GM11168 (cell line): ENCODE data around the gene CCS.
"Not testable (repeated sequence)": the region's sequence is repeated elsewhere in the genome, so short reads cannot be mapped to it uniquely, and the experiment has no call there.

Experiments
- in situ Hi-C: fragments of 300-500 bp; cut with MboI; formaldehyde crosslinking; loops from one replicate; pipeline ENCODE4 v1.12.0; 2022; ENCODE audit warnings: low sequenced_read_pairs; ENCODE audit not compliant: unreplicated experiment

CCS gene, protein sequence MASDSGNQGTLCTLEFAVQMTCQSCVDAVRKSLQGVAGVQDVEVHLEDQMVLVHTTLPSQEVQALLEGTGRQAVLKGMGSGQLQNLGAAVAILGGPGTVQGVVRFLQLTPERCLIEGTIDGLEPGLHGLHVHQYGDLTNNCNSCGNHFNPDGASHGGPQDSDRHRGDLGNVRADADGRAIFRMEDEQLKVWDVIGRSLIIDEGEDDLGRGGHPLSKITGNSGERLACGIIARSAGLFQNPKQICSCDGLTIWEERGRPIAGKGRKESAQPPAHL

DNA sequence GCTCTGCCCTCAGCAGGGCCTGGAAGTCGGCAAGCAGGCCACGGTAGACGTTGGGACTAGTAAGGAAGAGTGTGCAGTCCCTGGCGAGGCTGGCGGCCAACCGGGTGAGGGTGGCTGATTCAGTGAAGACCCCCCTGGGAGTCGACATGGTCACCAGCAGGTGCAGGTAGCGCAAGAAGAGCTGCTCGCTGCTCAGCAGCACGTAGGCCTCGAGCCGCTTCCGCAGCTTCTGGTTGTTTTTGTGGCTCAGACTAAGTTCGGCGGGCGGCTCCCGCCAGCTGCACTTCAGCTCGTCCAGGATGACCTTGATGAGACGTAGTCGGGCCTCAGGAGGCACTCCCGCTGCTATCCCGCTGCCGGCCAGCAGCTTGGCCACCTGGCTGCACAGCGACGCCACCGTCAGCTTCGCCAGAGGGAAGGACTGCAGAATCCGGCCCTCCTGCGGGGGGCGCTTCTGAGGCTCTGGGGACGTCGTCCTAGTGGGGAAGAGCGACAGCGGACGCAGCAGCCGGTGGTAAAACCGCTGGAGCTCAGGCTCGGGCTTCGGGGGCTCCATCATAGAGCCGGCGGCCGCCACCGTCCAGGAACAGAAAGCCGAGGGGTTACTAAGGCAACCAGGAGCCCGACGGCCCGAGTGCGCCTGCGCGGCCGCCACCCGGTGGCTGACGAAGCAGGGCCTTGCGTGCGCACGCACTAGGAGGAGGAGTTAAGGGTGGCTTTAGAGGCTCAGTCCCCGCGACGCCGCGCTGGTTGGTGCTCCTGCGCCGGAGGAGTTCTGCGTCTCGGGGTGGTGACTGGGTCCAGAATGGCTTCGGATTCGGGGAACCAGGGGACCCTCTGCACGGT is at the start of gene CCS, which contains the start of gene CCDC87:
CCS (plus strand) TSS at position 729 of the 846 bp plus-strand sequence; CDS start at position 806, 77 bp downstream.
CCDC87 (minus strand) TSS at position 607 of the 846 bp plus-strand sequence; CDS start at position 559, 48 bp downstream.
- in situ Hi-C loops = no loop called here

DNA sequence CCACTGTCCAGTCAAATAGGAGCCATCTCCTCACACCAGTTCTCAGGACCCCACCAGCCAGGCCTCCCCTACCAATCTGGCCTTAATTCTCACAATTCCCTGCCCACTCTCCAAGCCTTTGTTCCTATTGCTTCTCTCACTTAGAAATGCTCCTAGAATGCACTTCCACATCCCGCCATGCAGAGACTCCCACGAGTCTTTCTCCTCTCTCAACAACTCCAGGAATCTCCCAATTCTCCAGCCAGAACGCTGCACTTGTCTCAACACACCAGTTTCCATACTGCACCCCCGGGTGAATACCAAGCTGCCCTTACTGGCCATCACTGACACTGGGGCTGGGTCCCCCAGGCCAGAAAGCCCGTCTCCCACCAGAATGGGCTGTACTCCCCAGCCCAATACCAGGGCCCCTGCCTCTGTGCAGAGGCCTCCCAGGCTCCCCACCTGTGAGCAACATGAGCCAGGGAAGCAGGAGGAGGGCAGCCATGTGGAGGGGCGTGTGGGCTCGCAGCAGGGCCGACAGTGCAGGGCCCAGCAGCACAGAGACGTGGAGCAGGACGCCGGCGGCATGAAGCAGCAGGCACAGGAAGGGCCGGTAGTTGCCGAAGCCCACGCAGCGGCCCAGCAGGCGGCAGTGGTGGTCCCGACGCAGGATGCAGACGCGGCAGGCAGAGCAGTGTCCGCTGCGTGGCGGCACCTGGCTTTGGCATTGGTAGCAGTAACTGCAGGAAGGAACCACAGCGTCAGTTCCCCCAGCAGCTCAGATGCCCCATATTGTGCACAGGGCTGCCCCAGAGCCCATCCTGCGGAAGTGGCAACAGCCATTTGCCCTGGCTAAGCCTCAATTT is 49.5 kb upstream of the CCS start:
- in situ Hi-C loops = no loop called here

DNA sequence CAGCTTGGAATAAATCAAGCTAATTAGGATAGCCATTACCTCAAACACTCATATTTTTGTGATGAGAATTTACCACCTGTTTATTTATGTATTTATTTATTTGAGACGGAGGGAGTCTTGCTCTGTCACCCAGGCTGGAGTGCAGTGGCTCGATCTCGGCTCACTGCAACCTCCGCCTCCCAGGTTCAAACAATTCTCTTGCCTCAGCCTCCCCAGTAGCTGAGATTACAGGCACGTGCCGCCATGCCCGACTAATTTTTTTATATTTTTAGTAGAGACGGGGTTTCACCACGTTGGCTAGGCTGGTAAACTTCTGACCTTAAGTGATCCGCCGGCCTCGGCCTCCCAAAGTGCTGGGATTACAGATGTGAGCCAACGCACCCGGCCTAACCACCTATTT is 48.0 kb upstream of the CCS start:
- in situ Hi-C loops = not testable (repeated sequence)

DNA sequence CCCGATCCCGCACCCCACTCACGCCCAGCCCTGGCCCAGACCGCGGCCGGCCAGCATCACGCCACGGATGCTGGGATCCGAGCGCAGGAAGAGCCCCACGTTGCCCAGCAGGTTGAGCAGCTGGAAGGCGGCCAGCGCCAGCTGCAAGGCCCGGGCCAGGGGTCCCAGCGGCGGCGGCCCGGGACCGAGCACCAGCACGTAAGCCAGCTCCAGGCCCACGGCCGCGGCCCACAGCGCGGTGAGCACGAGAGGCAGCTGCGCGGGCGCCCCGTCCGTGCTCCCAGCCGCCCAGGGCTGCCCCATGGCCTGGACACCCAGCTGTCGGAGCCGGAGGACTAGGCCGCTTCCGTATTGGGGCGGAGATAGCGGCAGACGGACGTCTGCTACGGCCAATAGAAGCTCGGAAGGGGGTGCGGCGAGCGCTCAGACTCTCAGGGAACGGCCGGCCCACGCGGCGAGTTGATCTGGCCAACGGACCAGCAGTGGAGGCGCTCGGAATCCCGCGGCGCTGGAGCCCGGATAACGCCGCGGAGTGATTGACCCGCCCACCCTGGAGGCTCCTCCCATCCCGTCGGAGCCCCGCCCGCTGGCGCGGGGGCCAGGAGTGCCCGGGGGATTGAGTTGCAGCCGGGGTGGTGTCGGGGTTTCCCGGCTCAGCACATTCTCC is 47.2 kb upstream of the CCS start, which contains the start of gene ZDHHC24:
ZDHHC24 (minus strand) TSS at position 348 of the 667 bp plus-strand sequence; CDS start at position 303, 45 bp downstream.
- in situ Hi-C loops = no loop called here

DNA sequence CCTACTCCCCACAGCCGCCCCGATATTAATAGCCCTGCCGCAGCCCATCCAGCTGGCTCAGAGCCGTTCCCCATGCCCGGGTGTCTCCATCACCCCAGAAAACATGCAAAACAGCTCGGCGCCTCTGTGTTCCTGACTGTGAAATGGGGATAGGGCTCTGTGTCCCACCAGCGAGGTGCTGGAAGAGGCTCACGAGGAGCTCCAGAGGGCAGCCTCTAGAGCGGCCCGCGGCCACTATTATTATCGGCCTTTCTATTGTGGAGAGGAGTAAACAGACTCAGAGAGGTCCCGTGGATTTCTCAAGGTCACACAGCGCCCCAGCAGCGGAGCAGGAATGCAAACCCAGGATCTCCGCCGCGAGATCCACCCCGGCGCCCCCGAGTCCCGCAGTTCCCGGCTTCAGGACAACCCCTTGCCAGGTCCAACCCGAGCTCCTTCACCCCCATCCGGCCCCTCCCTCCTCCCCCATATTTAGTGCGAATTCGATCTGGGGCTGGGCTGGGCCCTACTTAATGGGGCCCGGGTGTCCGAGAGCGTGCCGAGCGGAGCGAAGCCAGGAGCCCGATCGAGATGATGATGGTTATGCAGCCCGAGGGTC is 46.5 kb upstream of the CCS start, which contains the start of gene ACTN3:
ACTN3 (plus strand) TSS at position 536 of the 598 bp plus-strand sequence; CDS start at position 571, 35 bp downstream.
- in situ Hi-C loops = no loop called here

DNA sequence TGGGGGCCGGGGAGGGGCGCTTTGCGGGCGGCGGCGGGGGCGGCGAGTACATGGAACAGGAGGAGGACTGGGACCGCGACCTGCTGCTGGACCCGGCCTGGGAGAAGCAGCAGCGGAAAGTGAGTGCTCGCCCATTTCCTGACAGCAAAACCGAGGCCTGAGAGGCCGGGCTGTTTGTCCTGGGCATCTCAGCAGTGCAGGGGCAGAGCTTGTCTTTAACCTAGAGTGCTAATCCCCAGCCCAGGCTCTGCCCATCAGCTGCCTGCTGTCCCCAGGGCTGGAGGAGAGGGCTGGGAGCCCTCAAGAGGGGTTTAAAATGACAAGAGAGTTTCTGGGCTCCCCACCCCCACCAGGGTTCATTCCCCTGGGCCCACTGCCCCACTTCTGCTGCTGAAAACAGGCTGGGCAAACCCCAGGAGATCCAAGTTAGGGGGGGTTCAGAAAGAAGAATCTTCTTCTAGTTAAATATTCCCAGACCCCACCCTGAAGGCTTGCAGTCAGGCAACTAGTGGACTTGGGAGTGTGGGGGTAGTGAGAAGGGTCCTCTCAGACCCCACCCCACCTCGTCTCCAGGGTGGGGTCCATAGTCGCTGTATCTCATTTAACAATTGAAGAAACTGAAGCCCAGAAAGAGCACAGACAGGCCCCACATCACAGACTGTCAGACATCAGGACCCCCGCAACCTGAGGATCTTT is 45.9 kb upstream of the CCS start:
- in situ Hi-C loops = no loop called here

DNA sequence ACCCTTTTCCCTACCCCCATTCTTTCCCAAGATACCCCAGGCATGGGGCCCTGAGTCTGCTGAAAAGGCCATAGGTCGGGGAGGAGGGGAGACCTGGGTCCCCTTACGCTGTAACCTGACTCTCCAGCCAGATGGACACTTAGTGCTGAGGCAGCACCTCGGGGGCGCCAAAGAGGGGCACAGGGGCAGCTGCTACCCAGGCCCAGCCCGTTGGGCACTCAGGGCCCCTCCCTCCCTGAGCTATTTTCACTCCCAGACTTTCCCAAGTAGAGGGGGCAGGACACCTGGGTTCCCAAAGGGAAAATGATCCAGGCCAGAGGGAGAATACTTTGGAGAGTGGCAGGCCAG is 45.3 kb upstream of the CCS start:
- in situ Hi-C loops = no loop called here

DNA sequence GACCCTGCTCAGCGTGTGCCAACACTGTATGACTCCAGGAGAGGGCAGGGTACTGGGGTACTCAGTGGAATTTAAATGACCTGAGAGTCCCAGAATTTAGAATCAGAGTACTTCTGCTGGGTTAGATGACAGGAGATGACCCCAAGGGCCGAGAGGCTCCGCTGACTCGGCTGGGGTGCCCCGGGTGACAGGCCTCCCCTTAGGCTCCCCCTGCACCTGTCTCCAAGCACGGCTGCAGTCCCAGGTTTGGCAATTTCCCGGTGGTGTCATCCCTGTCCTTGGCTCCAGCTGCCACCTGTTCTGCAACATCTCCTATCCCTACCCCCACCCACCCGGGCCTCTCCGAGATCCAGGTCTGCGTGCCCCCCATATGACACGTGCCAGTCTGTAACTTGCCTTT is 44.9 kb upstream of the CCS start:
- in situ Hi-C loops = no loop called here

DNA sequence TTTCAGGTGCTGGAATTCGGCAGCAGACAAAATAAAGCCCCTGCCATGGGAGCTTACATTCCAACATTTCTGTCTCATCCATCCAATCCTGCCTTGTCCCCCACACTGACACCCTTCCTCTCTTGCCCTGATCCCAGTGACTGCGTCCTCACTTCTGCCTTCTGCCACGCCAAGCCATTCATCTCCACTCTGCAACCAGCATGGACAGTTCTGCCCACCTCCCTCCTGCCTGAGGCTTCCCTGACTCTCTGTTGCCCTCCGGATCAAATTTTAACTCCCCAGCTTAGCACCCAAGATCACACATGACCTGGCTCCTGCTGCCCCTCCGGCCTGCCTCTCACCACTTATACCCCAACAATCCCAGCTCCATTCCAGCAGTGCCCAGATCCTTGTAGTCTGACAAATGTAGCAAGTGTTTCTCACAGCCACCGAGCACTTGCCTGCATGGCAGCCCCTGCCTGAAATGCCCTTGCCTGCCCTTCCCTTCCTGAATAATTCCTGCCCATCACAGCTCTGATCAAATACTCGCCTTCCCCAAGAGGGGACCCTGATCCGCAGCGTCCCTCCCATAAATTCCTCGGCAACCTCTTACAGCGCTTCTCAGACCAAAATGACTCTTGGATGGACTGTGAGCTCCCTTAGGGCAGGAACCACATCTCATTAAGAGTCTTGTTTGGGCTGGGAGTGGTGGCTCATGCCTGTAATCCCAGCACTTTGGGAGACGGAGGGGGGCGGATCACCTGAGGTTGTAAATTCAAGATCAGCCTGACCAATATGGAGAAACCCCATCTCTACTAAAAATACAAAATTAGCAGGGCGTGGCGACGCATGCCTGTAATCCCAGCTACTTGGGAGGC is 44.0 kb upstream of the CCS start:
- in situ Hi-C loops = no loop called here

DNA sequence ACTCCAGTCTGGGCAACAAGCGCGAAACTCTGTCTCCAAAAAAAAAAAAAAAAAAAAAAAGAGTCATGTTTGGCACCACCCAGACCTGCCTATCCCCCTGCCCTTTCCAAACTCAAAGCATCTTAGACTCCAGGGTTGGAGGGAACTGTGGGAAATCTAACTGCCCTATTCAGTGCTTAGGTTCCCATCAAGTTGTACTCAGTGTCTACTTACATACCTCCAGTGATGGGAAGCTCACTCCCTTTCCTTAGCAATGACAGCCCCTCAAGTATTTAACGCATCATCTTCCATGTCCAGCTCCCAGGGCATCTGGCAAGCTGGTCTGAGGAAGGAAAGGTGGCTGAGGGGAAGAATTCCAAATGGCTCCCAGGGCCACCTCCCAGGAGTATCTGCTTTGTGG is 43.3 kb upstream of the CCS start:
- in situ Hi-C loops = no loop called here

DNA sequence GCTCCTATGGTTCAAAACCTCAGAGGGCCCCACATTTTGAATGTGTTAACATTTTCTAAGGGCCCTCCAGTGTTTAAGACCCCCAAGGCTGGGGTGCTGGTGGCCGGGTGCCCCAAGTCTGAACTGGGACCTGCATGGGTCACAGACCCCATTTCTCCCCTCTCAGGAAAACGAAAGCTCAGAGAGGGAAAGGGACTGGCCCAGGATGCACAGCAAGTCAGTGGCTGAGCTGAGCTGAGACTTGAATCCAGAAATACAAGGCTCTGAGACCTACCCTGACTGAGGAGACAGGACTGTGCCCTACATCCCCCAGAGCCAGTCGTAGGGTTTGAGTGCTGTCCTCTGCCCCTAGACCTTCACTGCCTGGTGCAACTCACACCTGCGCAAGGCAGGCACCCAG is 42.1 kb upstream of the CCS start:
- in situ Hi-C loops = no loop called here

DNA sequence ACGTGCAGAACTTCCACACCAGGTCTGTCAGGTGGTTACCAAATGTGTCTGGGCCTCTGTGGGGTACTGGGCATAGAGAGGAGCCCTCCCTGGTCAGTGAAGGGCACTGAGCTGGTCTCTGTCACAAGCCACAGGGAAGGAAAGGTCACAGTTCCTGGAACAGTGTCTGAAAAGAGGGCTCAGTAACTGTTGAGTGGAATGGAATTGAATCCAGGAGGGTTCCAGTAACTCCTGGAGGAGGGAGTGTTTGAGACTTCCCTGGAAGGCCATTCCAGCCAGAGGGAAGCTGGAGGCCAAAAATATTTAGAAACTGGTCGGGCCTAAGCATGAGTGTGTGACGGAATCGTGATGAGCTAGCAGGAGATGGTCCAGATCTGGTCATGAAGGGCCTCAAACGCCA is 38.4 kb upstream of the CCS start:
- in situ Hi-C loops = no loop called here

DNA sequence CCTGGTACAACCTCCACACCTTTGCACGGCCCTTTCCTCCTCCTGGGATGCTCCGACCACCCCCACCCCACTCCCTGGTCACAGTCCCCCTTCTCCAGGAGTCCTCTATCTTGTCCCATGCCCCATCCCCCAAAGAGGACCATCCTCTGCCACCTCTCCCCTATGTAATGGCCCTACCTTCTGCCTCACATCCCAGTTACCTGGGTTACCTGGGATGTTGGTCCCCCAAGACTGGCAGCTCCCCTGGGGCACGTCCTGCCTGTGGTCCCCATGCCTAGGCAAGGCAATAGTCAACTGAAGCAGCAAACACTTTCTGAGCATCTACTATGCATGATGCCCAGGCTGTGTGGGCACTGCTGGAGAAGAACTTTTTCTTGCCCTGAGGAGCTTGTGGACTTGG is 37.6 kb upstream of the CCS start:
- in situ Hi-C loops = no loop called here

DNA sequence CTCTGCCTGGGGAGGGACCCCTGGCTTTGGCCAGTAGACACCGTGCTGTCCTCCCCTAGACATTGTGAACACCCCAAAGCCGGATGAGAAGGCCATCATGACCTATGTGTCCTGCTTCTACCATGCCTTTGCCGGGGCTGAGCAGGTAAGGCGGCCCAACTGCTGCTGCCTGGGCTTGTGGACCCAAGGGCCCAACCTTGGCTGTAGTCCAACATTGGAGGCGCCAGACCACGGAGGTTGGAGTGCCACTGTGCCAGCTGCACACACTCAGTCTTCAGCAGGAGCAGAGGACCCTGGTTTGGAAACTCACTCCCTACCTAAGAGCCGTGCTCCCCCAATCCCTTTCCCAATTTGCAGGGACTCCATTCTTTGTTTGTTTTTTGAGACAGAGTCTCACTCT is 36.9 kb upstream of the CCS start:
- in situ Hi-C loops = no loop called here

DNA sequence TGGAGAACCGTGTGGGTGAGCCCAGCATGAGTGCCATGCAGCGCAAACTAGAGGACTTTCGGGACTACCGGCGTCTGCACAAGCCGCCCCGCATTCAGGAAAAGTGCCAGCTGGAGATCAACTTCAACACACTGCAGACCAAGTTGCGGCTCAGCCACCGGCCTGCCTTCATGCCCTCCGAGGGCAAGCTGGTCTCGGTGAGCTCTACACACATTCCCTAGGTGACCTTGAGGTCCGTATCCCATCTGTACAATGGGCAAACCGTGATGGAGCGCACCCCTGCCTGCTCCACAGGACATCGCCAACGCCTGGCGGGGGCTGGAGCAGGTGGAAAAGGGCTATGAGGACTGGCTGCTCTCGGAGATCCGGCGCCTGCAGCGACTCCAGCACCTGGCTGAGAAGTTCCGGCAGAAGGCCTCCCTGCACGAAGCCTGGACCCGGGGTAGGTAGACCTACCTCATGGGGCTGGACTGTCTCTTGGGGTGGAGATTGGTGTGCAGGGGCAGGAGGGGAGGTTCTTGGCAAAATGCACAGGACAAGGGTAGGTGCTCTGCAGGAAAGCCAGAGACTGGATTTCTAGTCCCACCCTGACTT is 35.2 kb upstream of the CCS start:
- in situ Hi-C loops = no loop called here

DNA sequence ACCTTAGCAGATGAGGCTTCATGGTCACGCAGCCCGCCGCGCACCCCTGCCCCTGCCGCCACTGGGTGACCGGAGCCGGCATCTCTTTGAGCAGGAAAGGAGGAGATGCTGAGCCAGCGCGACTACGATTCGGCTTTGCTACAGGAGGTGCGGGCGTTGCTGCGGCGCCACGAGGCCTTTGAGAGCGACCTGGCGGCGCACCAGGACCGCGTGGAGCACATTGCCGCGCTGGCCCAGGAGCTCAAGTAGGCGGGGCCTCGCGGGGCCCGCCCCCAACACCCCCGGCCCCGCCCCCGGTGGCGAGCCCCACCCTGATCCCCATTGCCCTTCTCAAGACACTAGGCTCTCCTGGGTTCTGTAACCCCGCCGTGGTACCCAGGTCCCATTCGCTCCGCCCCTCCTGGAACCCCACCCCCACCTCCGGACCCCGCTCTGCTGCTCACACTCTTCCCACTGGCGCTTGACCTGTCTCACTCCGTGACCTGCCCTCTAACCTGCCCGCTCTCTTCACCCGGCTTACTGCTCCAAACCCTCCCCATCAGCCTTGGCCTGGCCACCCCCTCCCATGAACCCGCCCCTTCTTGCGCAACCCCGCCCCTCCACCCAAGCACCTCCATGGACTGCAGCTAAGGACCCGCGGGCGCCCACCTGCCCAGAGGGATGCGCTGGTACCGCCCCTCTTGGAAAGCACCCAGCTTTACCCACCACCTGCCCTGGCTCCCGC is 33.7 kb upstream of the CCS start:
- in situ Hi-C loops = no loop called here
